Osteoblast (primary cell): ENCODE data around the gene SLC2A1. TPM values are rescaled to one million over a fixed set of nuclear protein-coding genes. Genes with fewer than 3 reads are reported as not detected.
"Not testable (repeated sequence)": the region's sequence is repeated elsewhere in the genome, so short reads cannot be mapped to it uniquely, and the experiment has no call there.

ENCODE experiments used
- DNase-seq: peaks from one replicate; pipeline ENCODE4 v3.0.0; 2011; ENCODE audit warnings: low spot score, mixed read lengths; ENCODE audit not compliant: insufficient read length; ENCODE audit errors: missing footprints
- H2AFZ ChIP-seq: 2 replicates; pipeline ENCODE4 v1.6.0; 2011; ENCODE audit warnings: mild to moderate bottlenecking, low read length
- H3K27ac ChIP-seq: 2 replicates; pipeline ENCODE4 v1.5.1; 2011; ENCODE audit warnings: mild to moderate bottlenecking, low read depth, low read length, moderate library complexity
- H3K27me3 ChIP-seq: 2 replicates; pipeline ENCODE4 v1.6.0; 2012; ENCODE audit warnings: mild to moderate bottlenecking, control low read depth, inconsistent platforms, low read length, moderate library complexity; ENCODE audit not compliant: insufficient read depth
- H3K36me3 ChIP-seq: 2 replicates; pipeline ENCODE4 v1.5.1; 2011; ENCODE audit warnings: mild to moderate bottlenecking, low read length, control low read depth, moderate library complexity; ENCODE audit not compliant: insufficient read depth
- H3K4me1 ChIP-seq: 2 replicates; pipeline ENCODE4 v1.5.1; 2011; ENCODE audit warnings: mild to moderate bottlenecking, low read length, control low read depth, moderate library complexity; ENCODE audit not compliant: insufficient read depth
- H3K4me2 ChIP-seq: 2 replicates; pipeline ENCODE4 v1.6.0; 2011; ENCODE audit warnings: mild to moderate bottlenecking, low read length; ENCODE audit not compliant: insufficient read depth
- H3K4me3 ChIP-seq: fragments of 200-600 bp; sonication (generic); 3 replicates; pipeline ENCODE4 v1.5.1; 2012; ENCODE audit warnings: mild to moderate bottlenecking, low read length, inconsistent platforms; ENCODE audit not compliant: insufficient read depth
- H3K79me2 ChIP-seq: 2 replicates; pipeline ENCODE4 v1.6.0; 2012; ENCODE audit warnings: mild to moderate bottlenecking, low read length, control low read depth, inconsistent platforms; ENCODE audit not compliant: insufficient read depth
- H3K9me3 ChIP-seq: 2 replicates; pipeline ENCODE4 v1.5.1; 2011; ENCODE audit warnings: low read depth, low read length, control low read depth
- H4K20me1 ChIP-seq: 2 replicates; pipeline ENCODE4 v1.6.0; 2012; ENCODE audit warnings: mild to moderate bottlenecking, low read length, control low read depth; ENCODE audit not compliant: insufficient read depth
- total RNA-seq: library from RNA; depleted of rRNA; stranded (reverse); fragments of >200 nt; gene quantifications from 2 replicates; pipeline ENCODE4 v1.2.3, GENCODE V29; 2012
- TF ChIP-seq, protein P1 (sequence below): IDR thresholded peaks from 2 replicates; pipeline ENCODE4 v1.5.1; 2011; ENCODE audit warnings: mild to moderate bottlenecking, low read depth, low read length, moderate library complexity; ENCODE audit errors: extremely low read depth

SLC2A1 gene
- total RNA-seq, 1 donor = 43.4 TPM

GRCh38 chr1:42913426-42914091, 45.1 kb downstream of the SLC2A1 start:
- H3K27ac ChIP-seq = no peak overlapping the region
- no peak overlapping the region for H3K4me3 ChIP-seq
- no peaks in the 10 kb centered on the region for H3K79me2 ChIP-seq
- no peak overlapping the region for H2AFZ ChIP-seq
- H4K20me1 ChIP-seq = no peaks in the 10 kb centered on the region
- no peak overlapping the region for H3K4me2 ChIP-seq
- H3K4me1 ChIP-seq = no peaks in the 10 kb centered on the region
- H3K36me3 ChIP-seq = no peaks in the 10 kb centered on the region
- H3K27me3 ChIP-seq = no peaks in the 10 kb centered on the region
- TF ChIP-seq, protein P1, sequence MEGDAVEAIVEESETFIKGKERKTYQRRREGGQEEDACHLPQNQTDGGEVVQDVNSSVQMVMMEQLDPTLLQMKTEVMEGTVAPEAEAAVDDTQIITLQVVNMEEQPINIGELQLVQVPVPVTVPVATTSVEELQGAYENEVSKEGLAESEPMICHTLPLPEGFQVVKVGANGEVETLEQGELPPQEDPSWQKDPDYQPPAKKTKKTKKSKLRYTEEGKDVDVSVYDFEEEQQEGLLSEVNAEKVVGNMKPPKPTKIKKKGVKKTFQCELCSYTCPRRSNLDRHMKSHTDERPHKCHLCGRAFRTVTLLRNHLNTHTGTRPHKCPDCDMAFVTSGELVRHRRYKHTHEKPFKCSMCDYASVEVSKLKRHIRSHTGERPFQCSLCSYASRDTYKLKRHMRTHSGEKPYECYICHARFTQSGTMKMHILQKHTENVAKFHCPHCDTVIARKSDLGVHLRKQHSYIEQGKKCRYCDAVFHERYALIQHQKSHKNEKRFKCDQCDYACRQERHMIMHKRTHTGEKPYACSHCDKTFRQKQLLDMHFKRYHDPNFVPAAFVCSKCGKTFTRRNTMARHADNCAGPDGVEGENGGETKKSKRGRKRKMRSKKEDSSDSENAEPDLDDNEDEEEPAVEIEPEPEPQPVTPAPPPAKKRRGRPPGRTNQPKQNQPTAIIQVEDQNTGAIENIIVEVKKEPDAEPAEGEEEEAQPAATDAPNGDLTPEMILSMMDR = peak; percentile 65
- peak; percentile 90 for DNase-seq
- no peaks in the 10 kb centered on the region for H3K9me3 ChIP-seq

DNA sequence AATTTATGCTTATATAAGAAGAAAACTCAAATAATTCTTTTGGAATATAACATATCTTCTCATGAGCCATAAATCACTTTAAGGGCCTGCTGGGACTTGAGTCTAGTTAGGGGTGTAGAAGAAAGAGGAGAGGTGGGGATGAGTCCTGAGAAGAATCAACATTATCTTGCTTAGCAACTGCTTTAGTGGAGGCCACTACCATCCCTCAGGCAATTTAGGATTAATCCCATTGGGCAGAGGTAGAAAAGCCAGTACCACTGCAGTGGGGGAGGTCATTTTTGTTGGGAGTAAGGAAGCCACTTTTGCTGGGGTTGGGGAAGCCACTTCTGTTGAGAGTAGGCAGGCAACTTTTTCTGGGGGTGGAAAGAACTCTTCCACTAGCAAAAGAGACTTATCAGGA, 47.7 kb downstream of the SLC2A1 start:
- H2AFZ ChIP-seq = no peak overlapping the region
- no peak for DNase-seq
- no peak overlapping the region for H3K4me3 ChIP-seq
- H3K27me3 ChIP-seq = peaks cover 5% of the 10 kb centered on the region
- H3K36me3 ChIP-seq = no peaks in the 10 kb centered on the region
- H3K4me1 ChIP-seq = no peaks in the 10 kb centered on the region
- H3K79me2 ChIP-seq = no peaks in the 10 kb centered on the region
- H3K4me2 ChIP-seq = no peak overlapping the region
- H3K27ac ChIP-seq = no peak overlapping the region
- no peaks in the 10 kb centered on the region for H3K9me3 ChIP-seq
- no peaks in the 10 kb centered on the region for H4K20me1 ChIP-seq
- TF ChIP-seq, protein P1 = no peak

DNA sequence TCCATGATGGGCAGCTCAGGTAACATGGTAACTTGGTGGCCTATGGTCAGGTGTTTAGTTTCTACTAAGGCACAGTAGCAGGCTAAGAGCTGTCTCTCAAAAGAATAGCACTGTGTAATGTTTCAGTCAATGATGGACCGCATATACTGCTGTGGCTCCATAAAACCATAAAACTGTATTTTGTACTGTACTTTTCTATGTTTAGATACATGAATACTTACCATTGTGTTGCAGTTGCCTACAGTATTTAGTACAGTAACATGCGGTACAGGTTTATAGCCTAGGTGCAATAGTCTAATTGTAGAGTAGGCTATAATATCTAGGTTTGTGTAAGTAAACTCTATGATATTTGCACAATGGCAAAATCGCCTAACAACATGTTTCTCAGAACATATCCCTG, 50.6 kb downstream of the SLC2A1 start:
- Histone ChIP-seq H3K27ac (no peak overlapping the region), H2AFZ (no peak overlapping the region), H4K20me1 (no peaks in the 10 kb centered on the region), H3K4me3 (no peak overlapping the region), H3K9me3 (no peaks in the 10 kb centered on the region), H3K4me1 (no peaks in the 10 kb centered on the region), H3K79me2 (no peaks in the 10 kb centered on the region), H3K36me3 (no peaks in the 10 kb centered on the region), H3K4me2 (no peak overlapping the region), H3K27me3 (peaks cover 6% of the 10 kb centered on the region)
- no peak for DNase-seq
- TF ChIP-seq, protein P1 = no peak

DNA sequence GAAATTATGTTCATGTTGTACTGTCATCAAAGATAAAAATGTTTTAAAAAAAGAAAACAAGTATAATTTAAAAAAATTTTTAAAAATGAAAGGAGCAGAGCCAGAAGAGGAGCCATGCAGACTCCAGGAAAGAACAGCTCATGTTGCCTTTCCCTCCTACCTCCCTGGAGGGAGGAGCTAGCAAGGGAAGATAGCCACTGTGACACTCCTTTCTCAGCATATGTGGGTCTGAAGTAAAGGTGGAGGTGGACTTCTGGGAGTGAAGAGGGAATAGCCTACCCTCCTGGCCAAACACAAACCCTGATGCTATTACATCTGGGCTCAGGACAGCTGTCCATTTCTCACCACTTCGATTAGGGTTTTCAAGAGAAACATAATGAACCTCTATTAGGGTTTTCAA, 54.2 kb downstream of the SLC2A1 start:
- Histone ChIP-seq H3K27me3 (peaks cover 6% of the 10 kb centered on the region), H3K9me3 (no peaks in the 10 kb centered on the region)

GRCh38 chr1:42899960-42900359, 58.7 kb downstream of the SLC2A1 start:
- H3K36me3 ChIP-seq, H3K27ac ChIP-seq, H3K4me3 ChIP-seq, H2AFZ ChIP-seq, H3K4me1 ChIP-seq, H4K20me1 ChIP-seq, H3K9me3 ChIP-seq, H3K79me2 ChIP-seq, H3K4me2 ChIP-seq, DNase-seq, H3K27me3 ChIP-seq: not testable (repeated sequence)

More for the DNA sequence above, 54.2 kb downstream of the SLC2A1 start:
- TF ChIP-seq, protein P1 = no peak
- Histone ChIP-seq H3K36me3 (no peaks in the 10 kb centered on the region), H3K27ac (no peak overlapping the region), H3K4me2 (no peak overlapping the region), H4K20me1 (no peaks in the 10 kb centered on the region), H3K4me3 (no peak overlapping the region), H3K79me2 (no peaks in the 10 kb centered on the region), H2AFZ (no peak overlapping the region), H3K4me1 (no peaks in the 10 kb centered on the region)
- no peak for DNase-seq
